ENCODE measurements around the gene DYNC2I2.

Gene DYNC2I2

DNA sequence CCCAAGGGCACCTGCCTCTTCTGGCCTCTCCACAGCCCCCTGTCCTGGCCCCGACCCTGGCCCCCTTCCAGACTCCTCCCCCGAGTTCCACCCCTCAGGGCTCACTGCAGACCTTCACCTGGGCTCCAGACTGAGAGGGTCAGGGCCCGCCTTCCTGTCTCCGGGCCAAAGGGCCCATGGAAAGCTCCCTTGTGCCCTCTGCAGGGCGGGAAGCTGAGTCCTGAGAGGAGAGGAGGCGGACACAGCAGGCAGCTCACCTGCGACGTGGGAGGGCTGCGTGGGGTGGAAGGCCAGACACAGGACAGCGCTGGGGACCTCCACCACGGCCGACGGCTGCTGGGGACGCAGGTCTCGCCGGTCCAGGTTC, 20.6 kb downstream of the DYNC2I2 start:
- DNase-seq (ENCODE audit: low read depth, low spot score) = no peak

DNA sequence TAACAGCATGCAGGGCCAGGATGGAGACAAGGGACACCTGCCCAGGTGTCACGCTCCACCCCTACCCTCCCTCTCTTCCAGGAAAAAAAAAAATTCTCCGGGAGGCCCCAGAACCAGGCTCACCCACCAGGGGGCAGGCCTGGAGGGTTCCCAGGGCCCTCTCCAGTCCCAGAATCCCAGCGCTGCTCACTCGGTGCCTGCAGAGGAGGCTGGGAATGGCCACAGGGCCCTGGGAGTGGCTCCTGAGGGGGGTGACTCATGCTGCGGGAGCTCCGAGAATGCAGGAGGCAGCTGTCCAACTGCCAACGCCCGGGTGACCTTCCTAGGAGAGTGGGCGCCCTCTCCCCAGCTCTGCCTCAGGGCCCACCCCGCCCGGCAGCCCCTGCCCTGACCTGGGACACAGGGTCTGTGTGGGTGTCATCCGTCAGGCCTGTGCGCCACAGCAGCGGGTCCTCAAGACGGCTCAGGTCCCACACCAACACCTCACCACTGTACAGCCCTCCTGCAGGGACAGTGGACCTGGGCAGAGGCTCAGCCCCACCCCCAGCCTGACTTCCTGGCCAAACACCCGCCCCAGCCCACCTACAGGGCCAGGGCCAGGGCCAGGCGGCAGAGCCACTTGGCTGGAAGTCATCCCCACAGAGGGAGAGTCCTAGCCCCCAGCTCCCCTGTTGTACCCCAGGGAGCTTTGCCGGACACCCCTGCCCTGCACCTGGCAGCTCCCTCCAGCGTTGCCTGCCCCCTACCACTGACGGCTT, 21.2 kb downstream of the DYNC2I2 start:
- DNase-seq (ENCODE audit: low read depth, low spot score) = no peak

DNA sequence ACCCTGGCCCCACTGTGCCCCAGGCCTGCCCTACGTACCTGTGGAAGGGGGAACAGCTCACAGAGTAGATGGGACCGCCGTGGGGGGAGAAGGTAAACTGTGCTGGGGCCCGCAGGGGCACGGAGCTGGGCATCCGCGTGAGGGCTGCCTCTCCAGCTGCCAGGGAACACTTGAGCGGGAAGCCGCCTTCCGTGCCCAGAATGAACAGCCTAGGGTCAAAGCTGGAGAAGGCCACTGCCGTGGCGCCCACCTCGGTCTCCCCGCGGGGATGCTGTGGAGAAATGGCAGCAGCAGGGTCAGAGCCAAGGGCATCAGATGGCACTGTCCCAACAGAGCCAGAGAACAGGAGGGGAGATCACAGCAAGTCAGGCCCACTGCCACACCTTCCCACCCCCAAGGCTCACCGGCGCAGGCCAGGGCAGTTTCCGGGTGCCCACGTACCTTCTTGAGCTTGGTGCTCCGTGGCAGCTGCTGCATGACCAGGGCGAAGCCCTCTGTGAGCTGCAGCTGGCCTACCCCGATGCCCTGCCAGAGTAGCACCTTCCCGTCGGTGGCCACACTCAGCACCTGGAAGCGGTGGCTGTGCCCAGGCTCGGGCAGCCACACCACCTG, 21.9 kb downstream of the DYNC2I2 start:
- DNase-seq (ENCODE audit: low read depth, low spot score) = no peak

GRCh38 chr9:128634111-128634510, 22.5 kb downstream of the DYNC2I2 start:
- no peak for DNase-seq (ENCODE audit: low read depth, low spot score)

DNA sequence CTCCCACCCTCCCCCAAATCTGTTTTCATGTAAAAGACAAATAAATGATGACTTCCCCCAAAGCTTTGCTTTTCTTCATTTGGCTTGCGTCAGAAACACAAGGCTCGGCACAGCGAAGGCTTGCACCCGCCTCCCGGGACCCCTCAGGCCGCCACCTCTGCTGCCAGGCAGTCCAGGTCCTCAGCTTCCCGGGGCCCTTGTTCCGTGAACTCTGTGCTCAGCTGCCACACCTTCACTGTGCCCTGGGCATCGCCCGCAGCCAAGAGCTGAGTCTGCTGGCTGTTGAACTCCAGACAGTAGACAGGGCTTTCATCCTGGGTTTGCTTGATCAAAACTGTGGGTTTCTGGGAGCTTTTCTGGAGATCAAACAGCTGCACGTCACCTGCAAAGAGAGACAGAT, 23.0 kb downstream of the DYNC2I2 start:
- DNase-seq (ENCODE audit: low read depth, low spot score) = no peak

DNA sequence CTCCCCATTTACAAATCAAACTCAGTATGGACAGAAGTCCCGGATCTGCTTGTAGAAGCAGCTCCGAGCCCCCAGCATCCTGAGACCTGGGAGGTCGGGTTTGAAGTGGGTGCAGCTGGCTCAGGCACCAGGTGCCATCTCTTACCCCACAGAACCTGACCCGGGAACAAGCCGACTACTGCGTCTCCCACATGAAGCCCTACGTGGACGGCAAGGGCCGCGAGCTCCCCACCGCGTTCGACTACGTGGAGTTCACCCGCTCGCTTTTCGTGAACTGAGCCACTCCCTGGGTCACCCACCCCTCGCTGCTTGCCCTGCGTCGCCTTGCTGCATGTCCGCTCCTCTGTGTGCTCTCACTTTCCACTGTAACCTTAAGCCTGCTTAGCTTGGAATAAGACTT, 23.6 kb downstream of the DYNC2I2 start:
- DNase-seq (ENCODE audit: low read depth, low spot score) = no peak

DNA sequence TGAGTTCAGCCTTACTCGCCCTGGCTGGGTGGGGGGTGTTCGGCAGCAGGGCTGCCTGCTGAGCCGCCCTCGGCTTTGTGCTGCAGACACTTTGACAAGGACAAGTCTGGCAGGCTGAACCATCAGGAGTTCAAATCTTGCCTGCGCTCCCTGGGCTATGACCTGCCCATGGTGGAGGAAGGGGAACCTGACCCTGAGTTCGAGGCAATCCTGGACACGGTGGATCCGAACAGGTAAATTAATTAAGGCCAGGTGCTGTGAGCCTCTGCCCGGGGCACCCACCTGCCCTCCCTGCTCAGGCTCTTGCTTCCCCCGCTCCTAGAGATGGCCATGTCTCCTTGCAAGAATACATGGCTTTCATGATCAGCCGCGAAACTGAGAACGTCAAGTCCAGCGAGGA, 24.2 kb downstream of the DYNC2I2 start:
- DNase-seq (ENCODE audit: low read depth, low spot score) = no peak

- no peak for DNase-seq (ENCODE audit: low read depth, low spot score)
These were observed 24.6 kb downstream of the DYNC2I2 start for GRCh38 chr9:128632066-128632465.

- DNase-seq (ENCODE audit: low read depth, low spot score) = no peak
These were observed 25.0 kb downstream of the DYNC2I2 start for GRCh38 chr9:128631636-128632035.

DNA sequence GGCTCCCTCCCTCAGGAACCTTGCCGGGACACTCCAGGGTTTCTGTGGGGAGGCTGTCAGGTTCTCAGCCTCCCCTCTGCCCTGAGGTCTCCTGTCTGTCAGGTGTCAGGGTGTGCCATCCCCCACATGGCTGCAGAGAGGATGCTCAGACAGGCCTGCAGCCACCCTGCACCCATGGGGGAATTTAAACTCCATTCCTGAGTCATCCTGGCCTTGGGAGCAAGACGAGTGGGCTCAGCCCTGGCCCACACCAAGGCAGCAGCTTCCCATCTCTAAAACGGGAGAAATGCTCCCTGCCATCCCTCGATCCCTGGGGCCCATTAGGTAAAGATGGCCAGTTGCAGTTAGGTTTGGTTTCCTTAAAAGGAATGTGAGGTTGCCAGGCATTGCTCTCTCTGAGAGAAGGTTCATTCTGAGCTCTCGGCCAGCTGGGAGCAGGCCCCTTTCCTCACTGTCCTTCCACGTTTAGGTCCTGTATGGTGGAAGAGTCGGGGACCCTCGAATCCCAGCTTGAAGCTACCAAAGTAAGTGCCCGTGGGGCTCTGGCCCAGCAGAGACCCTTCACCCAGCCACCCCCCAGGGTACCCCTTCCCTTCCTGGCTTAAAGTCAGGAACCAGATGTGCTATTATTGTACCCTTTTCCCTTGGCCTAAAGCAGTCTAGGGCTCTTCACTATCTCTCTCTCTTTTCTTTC, 26.6 kb downstream of the DYNC2I2 start:
- no peak for DNase-seq (ENCODE audit: low read depth, low spot score)

- no peak for DNase-seq (ENCODE audit: low read depth, low spot score)
These were observed 27.5 kb downstream of the DYNC2I2 start for GRCh38 chr9:128629136-128629535.

- DNase-seq (ENCODE audit: low read depth, low spot score) = no peak
These were observed 28.1 kb downstream of the DYNC2I2 start for GRCh38 chr9:128628471-128629048.

- DNase-seq (ENCODE audit: low read depth, low spot score) = no peak
These were observed 28.7 kb downstream of the DYNC2I2 start for GRCh38 chr9:128627906-128628305.

DNA sequence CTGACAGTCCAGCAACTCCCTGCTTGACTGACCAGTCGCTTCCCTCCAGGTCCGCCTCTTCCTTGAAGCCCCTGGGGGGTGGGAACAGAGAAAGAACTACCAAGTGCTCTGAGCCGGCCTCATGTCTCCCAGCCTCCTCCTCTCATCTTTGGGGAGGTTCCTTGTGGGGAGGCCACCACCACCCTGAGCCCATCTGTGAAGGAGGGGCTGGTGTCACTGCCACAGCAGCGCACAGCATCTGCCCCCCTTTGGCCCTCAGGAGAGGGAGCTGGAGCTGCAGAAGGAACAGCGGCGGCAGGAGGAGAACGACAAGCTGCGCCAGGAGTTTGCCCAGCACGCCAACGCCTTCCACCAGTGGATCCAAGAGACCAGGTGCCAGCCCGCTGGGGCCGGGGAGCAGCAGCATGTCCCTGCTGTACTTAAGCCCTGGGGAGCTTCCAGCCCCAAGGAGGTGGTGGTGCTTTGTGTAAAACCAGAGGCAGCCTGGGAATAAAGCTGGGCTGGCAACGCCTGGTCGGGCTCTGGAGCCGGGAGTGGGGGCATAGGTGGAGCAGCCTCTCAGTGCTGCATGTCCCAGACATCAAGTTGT, 29.4 kb downstream of the DYNC2I2 start:
- no peak for DNase-seq (ENCODE audit: low read depth, low spot score)

DNA sequence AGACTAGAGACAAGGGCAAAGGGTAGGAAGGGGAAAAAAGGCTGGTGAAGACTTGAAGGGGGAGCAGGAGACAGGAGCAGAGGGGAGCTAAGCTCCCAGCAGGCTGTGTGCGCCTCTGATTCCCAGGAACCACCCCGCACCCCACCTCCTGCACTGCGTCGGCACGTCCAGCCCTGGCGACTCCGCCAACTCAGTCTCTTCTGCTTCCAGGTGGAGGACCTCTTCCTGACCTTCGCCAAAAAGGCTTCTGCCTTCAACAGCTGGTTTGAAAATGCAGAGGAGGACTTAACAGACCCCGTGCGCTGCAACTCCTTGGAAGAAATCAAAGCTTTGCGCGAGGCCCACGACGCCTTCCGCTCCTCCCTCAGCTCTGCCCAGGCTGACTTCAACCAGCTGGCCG, 30.5 kb downstream of the DYNC2I2 start:
- DNase-seq (ENCODE audit: low read depth, low spot score) = no peak

- DNase-seq (ENCODE audit: low read depth, low spot score) = no peak
These were observed 31.1 kb downstream of the DYNC2I2 start for GRCh38 chr9:128625391-128626146.

- DNase-seq (ENCODE audit: low read depth, low spot score) = no peak
These were observed 32.1 kb downstream of the DYNC2I2 start for GRCh38 chr9:128624566-128624965.

- DNase-seq (ENCODE audit: low read depth, low spot score) = no peak
These were observed 34.8 kb downstream of the DYNC2I2 start for GRCh38 chr9:128621730-128622455.

DNA sequence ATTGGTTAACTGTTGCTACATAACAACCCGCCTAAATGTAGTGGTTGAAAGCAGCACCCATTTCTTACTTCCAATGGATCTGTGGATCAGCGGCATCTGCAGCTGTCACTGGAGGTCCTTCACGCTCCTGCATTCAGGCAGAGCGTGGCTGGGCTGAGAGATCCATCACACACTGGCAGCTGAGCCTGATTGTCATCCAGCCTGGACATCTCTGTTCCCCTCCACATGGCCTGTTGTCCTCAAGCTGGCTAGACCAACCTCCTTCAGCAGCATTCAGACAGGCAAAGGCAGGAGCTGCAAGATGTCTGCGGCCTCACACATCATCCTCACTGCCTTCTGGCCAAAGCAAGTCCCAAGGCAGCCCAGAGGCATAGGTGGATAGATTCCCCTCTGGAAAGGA, 36.9 kb downstream of the DYNC2I2 start:
- DNase-seq (ENCODE audit: low read depth, low spot score) = no peak

DNA sequence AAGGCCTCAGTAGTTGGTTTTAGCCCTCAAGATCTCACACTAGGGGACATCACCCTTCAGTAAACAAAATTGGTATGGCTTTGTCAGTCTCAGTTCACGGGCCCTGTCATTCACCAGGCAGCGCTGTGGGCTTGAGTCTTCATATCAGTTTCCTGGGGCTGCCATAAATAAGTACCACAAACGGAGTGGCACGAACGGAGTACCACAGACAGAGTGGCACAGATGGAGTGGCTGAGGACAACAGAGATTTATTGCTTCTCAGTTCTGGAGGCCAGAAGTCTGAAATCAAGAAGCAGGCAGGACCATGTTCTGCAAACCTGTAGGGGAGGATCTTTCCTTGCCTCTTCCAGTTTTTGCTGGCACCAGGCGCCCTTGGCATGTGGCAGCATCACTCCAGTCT, 37.5 kb downstream of the DYNC2I2 start:
- DNase-seq (ENCODE audit: low read depth, low spot score) = no peak

DNA sequence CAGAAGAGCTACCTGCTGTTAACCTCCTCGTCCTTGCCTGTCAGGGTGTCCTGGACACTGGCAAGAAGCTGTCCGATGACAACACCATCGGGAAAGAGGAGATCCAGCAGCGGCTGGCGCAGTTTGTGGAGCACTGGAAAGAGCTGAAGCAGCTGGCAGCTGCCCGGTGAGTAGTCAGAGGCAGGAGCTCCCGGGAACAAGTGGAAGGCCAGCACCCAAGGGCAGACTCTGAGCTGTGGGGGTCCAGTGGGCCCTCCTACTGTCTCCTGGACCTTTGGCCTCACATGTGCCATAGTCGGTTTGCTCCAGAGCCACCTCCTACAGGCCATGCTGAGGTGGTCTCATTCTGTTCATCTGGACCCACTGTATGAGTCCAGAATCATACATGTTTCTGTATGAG, 38.7 kb downstream of the DYNC2I2 start:
- no peak for DNase-seq (ENCODE audit: low read depth, low spot score)
